ENCODE results near the gene NETO2.
"Not testable (repeated sequence)": the region's sequence is repeated elsewhere in the genome, so short reads cannot be mapped to it uniquely, and the experiment has no call there.

NETO2 gene, protein sequence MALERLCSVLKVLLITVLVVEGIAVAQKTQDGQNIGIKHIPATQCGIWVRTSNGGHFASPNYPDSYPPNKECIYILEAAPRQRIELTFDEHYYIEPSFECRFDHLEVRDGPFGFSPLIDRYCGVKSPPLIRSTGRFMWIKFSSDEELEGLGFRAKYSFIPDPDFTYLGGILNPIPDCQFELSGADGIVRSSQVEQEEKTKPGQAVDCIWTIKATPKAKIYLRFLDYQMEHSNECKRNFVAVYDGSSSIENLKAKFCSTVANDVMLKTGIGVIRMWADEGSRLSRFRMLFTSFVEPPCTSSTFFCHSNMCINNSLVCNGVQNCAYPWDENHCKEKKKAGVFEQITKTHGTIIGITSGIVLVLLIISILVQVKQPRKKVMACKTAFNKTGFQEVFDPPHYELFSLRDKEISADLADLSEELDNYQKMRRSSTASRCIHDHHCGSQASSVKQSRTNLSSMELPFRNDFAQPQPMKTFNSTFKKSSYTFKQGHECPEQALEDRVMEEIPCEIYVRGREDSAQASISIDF

DNA sequence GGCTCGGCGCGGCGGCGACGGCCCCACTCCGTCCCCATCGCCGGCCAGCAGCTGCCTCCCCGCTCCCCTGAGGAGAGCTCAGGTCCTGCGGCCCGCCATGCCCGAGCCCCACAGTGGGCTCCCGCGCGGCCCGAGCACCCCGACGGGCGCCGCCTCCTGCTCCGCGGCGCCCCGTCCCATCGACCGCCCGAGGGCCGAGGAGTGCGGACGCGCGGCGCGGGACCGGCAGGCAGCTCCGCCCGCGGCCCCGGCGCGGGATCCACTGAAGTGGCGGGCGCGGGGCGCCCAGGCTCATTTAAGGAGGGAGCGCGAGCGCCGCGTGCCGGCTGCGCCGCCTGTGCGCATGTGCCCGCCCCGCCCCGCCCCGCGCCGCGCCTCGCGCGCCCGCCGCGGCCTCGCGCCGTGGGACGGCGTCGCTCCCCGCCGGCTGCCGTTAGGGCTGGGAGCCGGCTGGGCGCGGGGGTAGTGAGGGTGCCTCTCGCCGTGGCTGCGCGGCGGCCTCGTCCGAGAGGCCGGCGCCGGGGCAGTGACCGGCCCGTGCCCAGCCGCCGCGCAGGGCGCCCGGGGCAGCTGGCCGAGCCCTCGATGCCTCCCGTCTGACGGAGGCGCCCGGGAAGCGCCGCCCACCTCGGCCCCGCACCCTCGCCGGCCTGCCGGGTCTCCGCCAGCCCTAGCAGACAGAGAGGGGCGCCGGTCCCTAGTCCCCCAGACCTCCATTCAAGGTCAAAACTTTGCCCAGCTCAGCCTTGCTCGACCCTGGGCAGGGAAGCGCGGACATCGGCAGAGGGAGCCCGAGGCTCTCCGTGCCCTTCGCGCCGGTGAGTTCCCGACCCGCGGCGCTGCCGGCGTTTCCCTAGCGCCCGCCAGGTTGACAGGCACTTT, at the start of gene NETO2:
Gene NETO2, minus strand, starts transcription at position 269 of the 882 bp plus-strand sequence. CDS start 333 bp downstream, outside the sequence.
- DNase-seq: peak; percentile 69

DNA sequence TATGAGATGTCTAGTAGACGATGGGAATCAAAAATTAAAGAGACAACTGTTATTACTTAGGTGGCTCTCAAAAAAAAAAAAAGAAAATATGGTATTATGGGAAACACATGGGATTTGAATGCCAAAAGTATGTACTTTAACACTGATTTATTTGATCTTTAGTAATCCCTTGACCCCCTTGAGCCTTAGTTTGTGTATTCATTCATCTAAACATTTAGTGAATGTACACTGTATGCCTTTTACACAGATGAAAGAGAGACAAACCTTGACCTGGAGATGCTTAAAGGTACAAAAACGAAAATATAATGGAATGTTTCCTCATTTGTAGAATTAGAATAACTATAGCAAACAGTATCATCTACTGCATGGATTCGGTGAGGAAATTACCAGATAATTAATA, 38.6 kb upstream of the NETO2 start:
- in situ Hi-C loops (cut with MboI; ENCODE audit: low pct_unique_long_range_greater_than_20kb, low sequenced_read_pairs): no loop called here
- no peak for DNase-seq

More for the DNA sequence above, at the start of gene NETO2:
- in situ Hi-C loops (cut with MboI; ENCODE audit: low pct_unique_long_range_greater_than_20kb, low sequenced_read_pairs): loop anchor here (25.0 kb wide), 1 partner anchor 968 kb away; no protein-coding TSS in a partner anchor

DNA sequence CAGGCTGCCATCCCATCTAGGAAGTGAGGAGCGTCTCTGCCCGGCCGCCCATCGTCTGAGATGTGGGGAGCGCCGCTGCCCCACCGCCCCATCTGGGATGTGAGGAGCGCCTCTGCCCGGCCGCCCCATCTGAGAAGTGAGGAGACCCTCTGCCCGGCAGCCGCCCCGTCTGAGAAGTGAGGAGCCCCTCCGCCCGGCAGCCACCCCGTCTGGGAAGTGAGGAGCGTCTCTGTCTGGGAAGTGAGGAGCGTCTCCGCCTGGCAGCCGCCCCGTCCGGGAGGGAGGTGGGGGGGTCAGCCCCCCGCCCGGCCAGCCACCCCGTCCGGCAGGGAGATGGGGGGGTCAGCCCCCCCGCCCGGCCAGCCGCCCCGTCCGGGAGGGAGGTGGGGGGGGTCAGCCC, 37.3 kb upstream of the NETO2 start:
- DNase-seq; in situ Hi-C loops (cut with MboI; ENCODE audit: low pct_unique_long_range_greater_than_20kb, low sequenced_read_pairs): not testable (repeated sequence)

DNA sequence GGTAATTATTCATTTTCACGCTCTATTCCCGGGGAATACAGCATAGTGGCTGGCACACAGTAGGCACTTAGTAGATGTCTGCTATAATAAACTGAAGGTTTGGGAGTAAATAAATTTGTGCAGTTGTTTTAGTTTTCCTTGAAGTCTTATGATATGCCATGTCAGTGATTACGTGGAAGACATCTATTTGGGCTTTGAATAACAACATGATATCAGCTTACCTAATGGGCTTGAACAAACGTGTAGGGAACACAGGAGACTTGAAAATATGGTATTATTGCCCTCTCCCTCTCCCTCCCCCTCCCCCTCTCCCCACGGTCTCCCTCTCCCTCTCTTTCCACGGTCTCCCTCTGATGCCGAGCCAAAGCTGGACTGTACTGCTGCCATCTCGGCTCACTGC, 36.3 kb upstream of the NETO2 start:
- DNase-seq: no peak
- in situ Hi-C loops (cut with MboI; ENCODE audit: low pct_unique_long_range_greater_than_20kb, low sequenced_read_pairs): no loop called here

DNA sequence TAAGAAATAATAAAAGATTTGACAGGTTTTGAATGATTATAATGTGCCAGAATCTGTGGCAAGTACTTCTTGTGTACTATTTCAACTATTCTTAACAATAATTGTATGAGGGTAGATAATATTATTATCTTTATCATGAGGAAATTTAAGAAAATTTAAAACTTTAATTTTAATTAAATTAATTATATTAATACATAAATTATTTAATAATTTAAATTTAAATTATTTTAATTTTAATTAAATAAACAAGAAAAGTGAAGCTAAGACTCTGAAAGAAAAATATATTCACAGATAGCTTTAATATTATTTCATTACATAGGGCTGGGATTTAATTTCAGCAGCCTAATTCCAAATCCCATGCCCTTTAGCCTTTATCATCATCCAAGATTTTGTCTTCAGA, 31.4 kb upstream of the NETO2 start:
- in situ Hi-C loops (cut with MboI; ENCODE audit: low pct_unique_long_range_greater_than_20kb, low sequenced_read_pairs): no loop called here
- no peak for DNase-seq

DNA sequence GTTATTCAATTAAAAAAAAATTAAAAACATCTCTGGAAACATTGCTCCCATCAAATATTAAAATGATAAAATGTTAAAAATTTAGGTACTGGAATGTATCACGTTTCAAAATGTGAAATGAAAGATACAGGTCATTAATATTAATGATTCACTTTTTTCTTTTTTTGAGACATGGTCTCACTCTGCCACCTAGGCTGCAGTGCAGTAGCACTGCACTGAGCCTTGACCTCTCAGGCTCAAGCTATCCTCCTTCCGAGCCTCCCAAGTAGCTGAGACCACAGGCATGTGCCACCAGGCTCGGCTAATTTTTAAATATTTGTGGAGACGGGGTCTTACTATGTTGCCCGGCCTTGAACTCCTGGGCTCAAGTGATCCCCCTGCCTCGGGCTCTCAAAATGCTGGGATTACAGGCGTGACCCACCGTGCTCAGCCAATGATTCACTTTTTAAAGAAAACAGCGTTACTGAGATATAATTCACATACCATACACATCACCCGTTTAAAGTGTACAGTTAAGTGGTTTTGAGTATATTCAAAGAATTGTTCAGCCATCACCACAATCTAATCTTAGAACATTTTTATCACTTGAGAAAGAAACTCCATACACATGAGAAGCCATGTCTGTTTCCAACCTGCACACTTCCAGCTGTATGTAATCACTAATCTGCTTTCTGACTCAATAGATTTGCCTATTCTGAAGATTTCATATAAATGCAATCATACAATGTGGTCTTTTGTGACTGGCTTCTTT, 19.1 kb upstream of the NETO2 start:
- in situ Hi-C loops (cut with MboI; ENCODE audit: low pct_unique_long_range_greater_than_20kb, low sequenced_read_pairs): no loop called here
- no peak for DNase-seq

DNA sequence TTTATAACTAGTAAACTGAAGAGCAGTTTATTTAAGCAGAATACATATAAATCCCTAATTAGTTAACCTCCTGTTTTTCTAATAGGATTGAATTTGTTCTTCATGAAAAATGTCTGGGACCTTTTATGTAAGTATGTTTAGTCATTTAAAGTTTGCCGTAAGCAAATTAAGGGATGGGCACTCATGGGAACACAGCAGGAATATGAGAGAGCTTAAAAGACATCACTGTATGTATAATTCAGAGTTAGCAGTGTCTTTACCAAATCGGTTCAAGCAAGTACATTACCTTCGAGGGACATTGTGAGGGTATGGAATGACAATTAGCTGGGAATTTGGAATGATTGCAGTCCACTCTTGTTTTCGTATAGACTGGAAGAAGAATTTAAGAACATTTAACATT, 17.7 kb upstream of the NETO2 start:
- in situ Hi-C loops (cut with MboI; ENCODE audit: low pct_unique_long_range_greater_than_20kb, low sequenced_read_pairs): no loop called here
- no peak for DNase-seq

DNA sequence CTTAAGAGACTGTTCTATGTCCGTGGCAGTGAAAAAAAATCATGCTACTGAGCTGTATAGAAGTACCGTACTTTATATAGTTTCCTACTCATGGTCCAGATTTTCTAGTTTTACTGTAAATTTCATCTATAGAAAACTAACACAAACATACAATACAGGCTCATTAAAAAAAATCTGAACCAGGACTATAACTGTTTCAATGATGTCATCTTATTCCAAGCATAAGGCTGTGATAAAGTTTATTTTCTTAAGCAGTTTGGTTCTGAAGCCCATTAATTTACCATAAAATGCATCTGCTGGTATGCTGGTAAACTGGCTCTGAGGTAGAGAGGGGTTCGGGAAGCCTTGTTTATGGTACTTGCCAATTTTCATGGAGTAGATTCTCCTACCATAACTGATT, 16.7 kb upstream of the NETO2 start:
- DNase-seq: no peak
- in situ Hi-C loops (cut with MboI; ENCODE audit: low pct_unique_long_range_greater_than_20kb, low sequenced_read_pairs): no loop called here

DNA sequence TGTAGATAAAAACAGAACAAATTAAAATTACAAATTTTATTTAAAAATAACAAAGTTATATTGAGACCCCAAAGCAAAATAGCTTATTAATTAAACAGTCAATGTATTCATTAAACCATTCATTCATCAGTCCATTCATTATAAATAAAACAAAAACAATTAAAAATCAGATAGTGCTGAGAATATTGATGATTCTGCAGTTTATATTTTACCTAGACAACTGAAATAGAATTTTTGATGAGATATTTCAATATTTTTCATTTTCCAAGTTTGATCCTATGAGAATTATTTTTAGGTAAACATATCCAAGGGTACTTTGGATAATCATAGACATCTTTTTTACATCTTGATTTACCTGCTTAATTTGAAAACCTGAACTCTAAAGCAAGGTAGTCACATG, 15.2 kb upstream of the NETO2 start:
- in situ Hi-C loops (cut with MboI; ENCODE audit: low pct_unique_long_range_greater_than_20kb, low sequenced_read_pairs): no loop called here
- DNase-seq: no peak

DNA sequence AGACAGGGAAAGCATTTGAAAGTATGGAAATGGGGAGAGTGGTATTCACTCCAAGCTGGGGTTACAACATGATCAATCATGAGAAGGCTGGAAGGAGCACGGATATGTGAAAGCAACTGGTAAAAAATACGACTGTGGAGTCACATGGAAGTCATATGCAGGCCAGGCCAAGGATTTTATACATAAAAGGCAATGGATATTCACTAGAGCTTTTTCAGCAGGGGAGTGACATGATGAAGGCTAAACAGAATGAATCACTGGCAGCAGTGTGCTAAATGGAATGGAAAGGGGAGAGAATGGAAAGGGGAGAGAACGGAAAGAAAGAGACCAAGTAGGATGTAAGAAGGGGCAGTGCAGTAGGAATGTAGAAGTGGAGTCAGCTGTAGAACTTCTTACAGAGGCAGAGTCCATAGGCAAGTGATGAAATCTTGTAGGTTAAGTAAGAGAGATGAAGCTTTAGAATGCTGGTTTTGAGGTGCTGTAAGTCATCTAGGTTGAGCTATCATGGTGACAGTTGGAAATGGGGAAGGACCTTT, 13.0 kb upstream of the NETO2 start:
- DNase-seq: no peak
- in situ Hi-C loops (cut with MboI; ENCODE audit: low pct_unique_long_range_greater_than_20kb, low sequenced_read_pairs): no loop called here

DNA sequence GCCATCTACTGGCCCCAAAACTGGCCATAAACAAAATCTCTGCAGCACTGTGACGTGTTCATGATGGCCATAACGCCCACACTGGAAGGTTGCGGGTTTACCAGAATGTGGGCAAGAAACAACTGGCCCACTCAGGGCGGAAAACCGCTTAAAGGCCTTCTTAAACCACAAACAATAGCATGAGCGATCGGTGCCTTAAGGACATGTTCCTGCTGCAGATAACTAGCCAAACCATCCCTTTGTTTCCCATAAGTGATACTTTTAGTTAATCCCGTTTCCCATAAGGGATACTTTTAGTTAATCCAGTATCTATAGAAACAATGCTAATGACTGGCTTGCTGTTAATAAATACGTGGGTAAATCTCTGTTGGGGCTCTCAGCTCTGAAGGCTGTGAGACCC, 8.8 kb upstream of the NETO2 start:
- DNase-seq; in situ Hi-C loops (cut with MboI; ENCODE audit: low pct_unique_long_range_greater_than_20kb, low sequenced_read_pairs): not testable (repeated sequence)

DNA sequence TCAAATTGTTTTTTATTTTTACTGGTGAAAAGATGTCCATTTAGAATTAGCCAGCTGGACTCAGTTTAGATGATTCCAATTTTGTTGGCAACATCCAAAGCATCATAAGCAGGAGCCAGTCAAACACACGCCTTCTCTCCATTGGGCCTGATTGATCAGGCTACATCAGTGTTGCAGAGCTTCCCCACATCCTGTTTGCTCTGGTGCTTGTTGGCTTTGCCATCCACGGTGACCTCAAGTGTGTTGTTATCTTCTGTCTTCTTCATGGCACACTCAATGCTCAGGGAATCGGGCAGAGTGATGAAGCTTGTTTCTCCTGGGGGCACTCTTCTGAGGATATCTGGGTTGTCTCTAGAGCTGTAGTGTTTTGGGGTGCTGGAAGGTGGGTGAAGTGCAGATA, 6.3 kb upstream of the NETO2 start:
- in situ Hi-C loops (cut with MboI; ENCODE audit: low pct_unique_long_range_greater_than_20kb, low sequenced_read_pairs): no loop called here
- DNase-seq: no peak

DNA sequence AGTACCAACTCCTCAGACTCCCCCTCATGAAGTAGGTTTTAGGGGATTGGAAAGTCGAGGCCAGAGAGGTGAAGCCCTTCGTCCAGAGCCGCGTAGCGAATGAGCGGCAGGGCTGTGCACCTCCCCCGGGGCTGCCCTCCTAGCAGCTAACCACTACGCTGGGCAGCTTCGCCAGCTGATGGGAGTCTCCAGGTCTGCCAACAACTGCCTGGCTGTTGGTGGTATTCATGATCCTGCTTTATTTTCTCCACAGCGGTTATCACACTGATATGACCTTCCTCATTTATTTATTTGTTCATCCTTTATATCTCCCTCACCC, 773 bp upstream of the NETO2 start:
- DNase-seq: no peak
- in situ Hi-C loops (cut with MboI; ENCODE audit: low pct_unique_long_range_greater_than_20kb, low sequenced_read_pairs): loop anchor here (25.0 kb wide), 1 partner anchor 968 kb away; no protein-coding TSS in a partner anchor

DNA sequence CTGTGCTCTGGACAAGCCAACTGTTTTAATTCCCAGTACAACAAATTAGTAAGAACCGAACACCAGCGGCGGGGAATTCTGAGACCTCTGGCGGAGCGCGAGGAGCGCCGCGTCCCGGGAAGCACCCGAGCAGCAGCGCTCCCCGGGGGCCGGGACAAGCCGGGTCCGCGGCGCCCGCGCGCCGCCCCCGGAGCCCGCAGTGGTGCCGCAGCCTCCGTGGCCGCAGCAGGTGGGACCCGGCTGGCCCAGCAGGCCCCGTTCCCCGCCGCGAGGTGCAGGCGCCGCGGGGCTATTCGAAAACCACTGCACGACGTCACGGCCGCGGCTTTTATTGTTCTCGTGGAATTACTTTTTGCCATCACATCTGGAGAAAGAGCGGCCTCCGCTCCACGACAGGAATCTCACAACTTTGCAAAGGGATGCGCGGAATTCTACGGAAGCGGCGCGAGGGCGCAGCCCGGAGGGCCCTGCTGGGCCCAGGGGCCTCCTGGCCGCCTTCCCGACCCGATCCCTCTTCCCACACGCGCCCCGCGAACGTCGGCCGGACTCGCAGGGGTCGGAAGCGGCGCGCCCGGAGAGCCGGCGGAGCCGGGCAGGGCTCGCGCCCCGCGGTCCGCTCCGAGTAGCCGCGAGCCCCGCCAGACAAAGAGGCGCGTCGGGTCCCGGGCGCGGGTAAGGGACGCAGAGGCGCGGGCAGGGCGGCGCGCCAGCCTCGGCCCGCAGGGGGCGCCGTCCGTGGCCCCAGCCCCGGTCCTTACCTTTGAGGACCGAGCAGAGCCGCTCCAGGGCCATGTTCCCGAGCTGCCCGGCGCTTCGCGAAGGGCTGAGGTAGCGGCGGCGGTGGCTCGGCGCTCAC, 696 bp downstream of the NETO2 start:
- in situ Hi-C loops (cut with MboI; ENCODE audit: low pct_unique_long_range_greater_than_20kb, low sequenced_read_pairs): loop anchor here (25.0 kb wide), 1 partner anchor 969 kb away; no protein-coding TSS in a partner anchor
- DNase-seq: peak; percentile 88

DNA sequence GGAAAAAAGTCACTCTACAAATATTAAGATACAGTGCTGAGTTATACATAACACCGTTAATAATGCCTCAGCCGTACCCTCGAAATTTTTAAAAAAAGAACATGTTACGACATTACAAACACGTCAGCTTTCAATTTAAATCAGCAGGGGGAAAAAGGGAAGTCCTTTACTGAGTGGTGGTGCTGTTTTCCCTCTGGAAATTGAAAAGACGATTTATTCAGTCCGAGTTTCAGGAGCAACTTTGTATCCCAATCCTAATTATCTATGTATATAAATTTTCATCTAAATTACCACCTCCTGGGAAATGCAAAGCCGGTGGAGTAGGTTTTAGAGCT, 1.3 kb downstream of the NETO2 start:
- in situ Hi-C loops (cut with MboI; ENCODE audit: low pct_unique_long_range_greater_than_20kb, low sequenced_read_pairs): loop anchor here (25.0 kb wide), 1 partner anchor 970 kb away; no protein-coding TSS in a partner anchor
- peak; percentile 70 for DNase-seq

DNA sequence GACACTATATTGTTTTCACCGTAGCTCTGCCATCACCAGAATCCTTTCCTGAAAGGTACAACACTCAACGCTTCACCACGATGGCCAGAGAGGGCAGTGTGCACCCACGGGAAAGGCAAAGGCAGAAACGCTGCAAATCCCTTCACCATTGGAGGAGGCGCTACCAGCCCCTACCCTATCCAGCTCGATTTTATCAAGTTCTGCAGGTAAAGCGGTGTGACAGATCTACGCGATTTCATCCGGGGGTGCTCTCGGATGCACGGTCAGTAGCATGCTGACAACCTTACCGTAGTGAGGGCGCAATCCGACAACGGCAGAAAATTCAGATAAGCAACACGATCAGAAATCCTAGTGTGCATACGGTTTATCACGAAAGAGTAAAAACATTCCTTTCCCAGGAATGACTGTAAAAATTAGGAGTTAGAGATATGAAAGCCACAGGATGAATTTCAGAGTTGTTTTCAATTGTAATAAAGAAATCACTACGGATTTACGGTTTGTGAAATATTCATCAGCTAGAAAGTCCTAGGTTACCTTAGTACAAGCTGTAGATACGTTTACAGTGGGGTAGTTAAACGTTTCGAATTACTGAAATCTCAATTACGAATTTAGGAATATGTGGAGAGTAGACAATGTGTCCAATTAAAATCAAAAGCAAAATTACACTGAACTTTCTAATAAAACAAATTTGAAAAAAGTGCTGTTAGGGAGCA, 1.8 kb downstream of the NETO2 start:
- peak; percentile 83 for DNase-seq
- in situ Hi-C loops (cut with MboI; ENCODE audit: low pct_unique_long_range_greater_than_20kb, low sequenced_read_pairs): loop anchor here (25.0 kb wide), 1 partner anchor 970 kb away; no protein-coding TSS in a partner anchor

DNA sequence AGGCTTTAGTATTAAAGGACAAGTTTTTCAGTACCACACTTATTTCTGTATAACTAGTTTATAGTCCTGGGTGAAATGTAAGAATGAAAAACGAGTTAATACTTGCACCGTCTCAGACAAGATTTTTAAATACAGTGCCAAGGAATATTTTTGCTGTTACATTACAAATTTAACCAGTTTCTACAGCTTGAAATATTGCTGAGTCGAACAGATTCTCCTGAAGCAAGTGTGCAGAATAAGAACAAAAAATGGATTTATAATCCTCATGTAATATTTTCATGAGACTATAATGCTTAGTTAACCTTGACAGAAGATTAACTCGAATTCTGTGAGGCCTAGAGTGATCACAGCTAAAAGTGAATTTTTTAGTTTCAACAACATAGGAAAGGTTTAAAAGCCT, 3.1 kb downstream of the NETO2 start:
- DNase-seq: no peak
- in situ Hi-C loops (cut with MboI; ENCODE audit: low pct_unique_long_range_greater_than_20kb, low sequenced_read_pairs): loop anchor here (25.0 kb wide), 1 partner anchor 972 kb away; no protein-coding TSS in a partner anchor

Measured in KBM-7 (cell line).